B cell (primary cell): ENCODE measurements around the gene SLC37A1.

ENCODE experiments used
- EZH2 ChIP-seq: IDR thresholded peaks from 2 replicates; pipeline ENCODE4 v1.6.1; 2012; ENCODE audit warnings: borderline replicate concordance, low read depth, mild to moderate bottlenecking, moderate library complexity, low read length; ENCODE audit not compliant: insufficient read depth, poor library complexity, severe bottlenecking
- TF ChIP-seq, protein P1 (sequence below): fragments of 200-600 bp; IDR thresholded peaks from one replicate; pipeline ENCODE4 v1.8.0; 2022; ENCODE audit warnings: antibody characterized with exemption, mild to moderate bottlenecking

DNA sequence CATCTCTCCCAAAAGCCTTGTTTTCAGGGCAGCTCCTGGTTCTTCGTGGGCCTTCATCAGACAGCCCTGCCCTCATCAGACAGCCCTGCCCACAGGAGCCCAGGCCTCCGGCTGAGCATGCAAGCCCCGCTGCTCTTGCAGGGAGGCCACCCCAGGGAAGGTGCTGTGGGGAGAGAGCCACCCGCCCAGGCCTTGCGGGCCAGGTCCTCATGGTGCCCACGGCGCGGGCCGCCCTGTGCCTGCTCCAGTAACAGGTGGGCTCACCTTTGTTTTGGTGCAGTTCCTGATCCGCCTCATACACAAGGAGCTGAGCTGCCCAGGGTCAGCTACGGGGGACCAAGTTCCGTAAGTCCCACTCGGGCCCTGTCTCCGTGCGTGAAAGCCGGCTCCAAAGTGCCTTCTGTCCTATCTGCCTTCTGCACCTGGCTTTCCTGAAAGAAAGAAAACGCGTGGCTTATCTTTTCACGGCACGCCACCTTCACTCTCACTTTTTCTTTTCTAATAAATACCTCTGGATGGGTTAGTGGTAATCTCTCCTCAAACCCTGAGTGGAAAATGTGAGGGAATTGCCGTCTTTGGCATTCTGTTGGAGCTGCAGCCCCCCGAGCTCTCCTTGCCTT is 65.9 kb downstream of the SLC37A1 start:
- TF ChIP-seq, protein P1, sequence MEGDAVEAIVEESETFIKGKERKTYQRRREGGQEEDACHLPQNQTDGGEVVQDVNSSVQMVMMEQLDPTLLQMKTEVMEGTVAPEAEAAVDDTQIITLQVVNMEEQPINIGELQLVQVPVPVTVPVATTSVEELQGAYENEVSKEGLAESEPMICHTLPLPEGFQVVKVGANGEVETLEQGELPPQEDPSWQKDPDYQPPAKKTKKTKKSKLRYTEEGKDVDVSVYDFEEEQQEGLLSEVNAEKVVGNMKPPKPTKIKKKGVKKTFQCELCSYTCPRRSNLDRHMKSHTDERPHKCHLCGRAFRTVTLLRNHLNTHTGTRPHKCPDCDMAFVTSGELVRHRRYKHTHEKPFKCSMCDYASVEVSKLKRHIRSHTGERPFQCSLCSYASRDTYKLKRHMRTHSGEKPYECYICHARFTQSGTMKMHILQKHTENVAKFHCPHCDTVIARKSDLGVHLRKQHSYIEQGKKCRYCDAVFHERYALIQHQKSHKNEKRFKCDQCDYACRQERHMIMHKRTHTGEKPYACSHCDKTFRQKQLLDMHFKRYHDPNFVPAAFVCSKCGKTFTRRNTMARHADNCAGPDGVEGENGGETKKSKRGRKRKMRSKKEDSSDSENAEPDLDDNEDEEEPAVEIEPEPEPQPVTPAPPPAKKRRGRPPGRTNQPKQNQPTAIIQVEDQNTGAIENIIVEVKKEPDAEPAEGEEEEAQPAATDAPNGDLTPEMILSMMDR = no peak
- no peak for TF ChIP-seq EZH2
